Cardiac muscle cell (in vitro differentiated cells and primary cell): ENCODE results near the gene KRT7. TPM values are rescaled to one million over a fixed set of nuclear protein-coding genes. Genes with fewer than 3 reads are reported as not detected.
A peak's percentile ranks its signal among the peaks of the same experiment; 100 is the strongest.

Experiments
- DNase-seq, 2 donors: peaks; one replicate each; pipeline versions ENCODE4 v3.0.0 to v3.0.0-alpha.2; 2010 to 2017; ENCODE audit warnings: low read depth in 1 of 2, low spot score in 1 of 2
- H3K27ac ChIP-seq: fragments of 200-600 bp; sonication (generic); 2 replicates; pipeline ENCODE4 v1.5.1; 2016
- H3K27me3 ChIP-seq: fragments of 200-600 bp; sonication (generic); 2 replicates; pipeline ENCODE4 v1.6.0; 2016; ENCODE audit warnings: control low read depth
- H3K36me3 ChIP-seq: fragments of 200-600 bp; sonication (generic); 2 replicates; pipeline ENCODE4 v1.5.1; 2016; ENCODE audit warnings: control low read depth
- H3K4me1 ChIP-seq: fragments of 200-600 bp; sonication (generic); 2 replicates; pipeline ENCODE4 v1.8.1; 2017; ENCODE audit warnings: low read depth, mild to moderate bottlenecking, mixed run types
- H3K4me3 ChIP-seq: fragments of 200-600 bp; sonication (generic); 2 replicates; pipeline ENCODE4 v1.5.1; 2016; ENCODE audit warnings: mild to moderate bottlenecking
- H3K9me3 ChIP-seq: fragments of 200-600 bp; sonication (generic); 2 replicates; pipeline ENCODE4 v1.5.1; 2017; ENCODE audit warnings: low read depth, mild to moderate bottlenecking, control low read depth
- CTCF ChIP-seq: IDR thresholded peaks from 2 replicates; pipeline ENCODE4 v1.5.1; 2012; ENCODE audit warnings: low read depth, mild to moderate bottlenecking, low read length
- polyA plus RNA-seq: library from polyadenylated mRNA; unstranded; fragments of >200 nt; fragmentation: Nextera tagmentation; extraction: Ambion mirVana; gene quantifications from 2 replicates; pipeline ENCODE4 v1.2.1, GENCODE V29; 2016
- total RNA-seq: library from RNA; depleted of rRNA; stranded (reverse); fragments of >200 nt; gene quantifications from 2 replicates; pipeline ENCODE4 v1.2.3, GENCODE V29; 2016

KRT7 gene
- total and polyA plus RNA-seq, 2 experiments from 2014 or later = 0.36 to 0.50 TPM

GRCh38 chr12:52221912-52222457, 11.1 kb upstream of the KRT7 start:
- peak; percentile 67 for TF ChIP-seq CTCF
- H3K4me1 ChIP-seq = no peaks in the 10 kb centered on the region
- H3K36me3 ChIP-seq = no peaks in the 10 kb centered on the region
- DNase-seq = peak; percentile 32 to 62
- H3K9me3 ChIP-seq = no peaks in the 10 kb centered on the region
- no peak overlapping the region for H3K27ac ChIP-seq
- peaks cover 66% of the 10 kb centered on the region for H3K27me3 ChIP-seq
- H3K4me3 ChIP-seq = no peak overlapping the region

- TF ChIP-seq CTCF = no peak
- no peaks in the 10 kb centered on the region for H3K36me3 ChIP-seq
- no peak for DNase-seq
- no peak overlapping the region for H3K27ac ChIP-seq
- H3K27me3 ChIP-seq = peaks cover 73% of the 10 kb centered on the region
- H3K9me3 ChIP-seq = no peaks in the 10 kb centered on the region
- H3K4me1 ChIP-seq = no peaks in the 10 kb centered on the region
- H3K4me3 ChIP-seq = no peak overlapping the region
These were observed 10.4 kb upstream of the KRT7 start for GRCh38 chr12:52222692-52223091.

GRCh38 chr12:52223406-52224039, 9.5 kb upstream of the KRT7 start:
- H3K27me3 ChIP-seq = peaks cover 76% of the 10 kb centered on the region
- H3K9me3 ChIP-seq = no peaks in the 10 kb centered on the region
- H3K4me1 ChIP-seq = no peaks in the 10 kb centered on the region
- no peak overlapping the region for H3K27ac ChIP-seq
- no peaks in the 10 kb centered on the region for H3K36me3 ChIP-seq
- no peak overlapping the region for H3K4me3 ChIP-seq
- TF ChIP-seq CTCF = no peak
- no peak for DNase-seq

- TF ChIP-seq CTCF = no peak
- no peak overlapping the region for H3K4me3 ChIP-seq
These were observed 8.9 kb upstream of the KRT7 start for GRCh38 chr12:52224151-52224550.

GRCh38 chr12:52225752-52226151, 7.3 kb upstream of the KRT7 start:
- TF ChIP-seq CTCF = no peak

More at GRCh38 chr12:52224151-52224550, 8.9 kb upstream of the KRT7 start:
- peaks cover 80% of the 10 kb centered on the region for H3K27me3 ChIP-seq
- no peaks in the 10 kb centered on the region for H3K4me1 ChIP-seq
- no peaks in the 10 kb centered on the region for H3K9me3 ChIP-seq
- H3K27ac ChIP-seq = no peak overlapping the region
- peak in 1 of 2 donors; percentile 60 for DNase-seq
- no peaks in the 10 kb centered on the region for H3K36me3 ChIP-seq

More at GRCh38 chr12:52225752-52226151, 7.3 kb upstream of the KRT7 start:
- no peaks in the 10 kb centered on the region for H3K36me3 ChIP-seq
- peaks cover 80% of the 10 kb centered on the region for H3K27me3 ChIP-seq
- H3K27ac ChIP-seq = no peak overlapping the region
- H3K4me3 ChIP-seq = no peak overlapping the region
- H3K4me1 ChIP-seq = no peaks in the 10 kb centered on the region
- no peak for DNase-seq
- no peaks in the 10 kb centered on the region for H3K9me3 ChIP-seq
